Measurements from ENCODE around the gene MARVELD1. TPM values are rescaled to one million over a fixed set of nuclear protein-coding genes. Genes with fewer than 3 reads are reported as not detected.

The MARVELD1 gene
- total and polyA plus RNA-seq, 2 of the 13 experiments (the other 11 are each of a cell fraction or from before 2014, with no cell fraction given), result not detected

DNA sequence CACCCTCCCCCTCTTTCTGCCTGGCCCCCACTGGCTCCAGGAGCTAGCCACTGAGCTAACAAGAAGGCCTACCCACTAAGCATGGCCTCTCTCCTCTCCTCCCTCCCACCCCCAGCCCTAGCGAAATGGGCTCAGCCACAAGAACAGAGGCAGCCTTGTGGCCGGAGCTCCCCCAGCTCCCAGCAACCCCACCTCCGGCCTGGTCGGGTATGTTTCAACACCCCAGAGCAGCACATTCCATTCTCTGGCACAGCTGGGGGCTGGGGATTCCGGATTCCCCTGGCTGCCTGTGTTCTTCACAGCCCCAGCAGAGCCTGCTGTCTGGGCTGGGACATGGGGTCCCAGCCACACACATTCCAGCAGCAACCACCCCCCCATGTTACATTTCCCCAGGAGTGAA is 49.3 kb downstream of the MARVELD1 start (continued):
- peak; percentile 22; the same call in 1 of the 2 replicates for TF ChIP-seq CEBPB (IDR thresholded peaks at IDR 0.05; ENCODE audit: borderline replicate concordance, low read depth, low read length)
- TF ChIP-seq ZSCAN9 (CRISPR knock-in tag; IDR thresholded peaks at IDR 0.05; ENCODE audit: borderline replicate concordance), result no peak
- TF ChIP-seq DNMT1 (CRISPR knock-in tag; IDR thresholded peaks at IDR 0.05), result no peak
- TF ChIP-seq FOXC1 (CRISPR knock-in tag; IDR thresholded peaks at IDR 0.05; ENCODE audit: borderline replicate concordance), result no peak
- peak; percentile 30; the same call in 1 of the 2 replicates for TF ChIP-seq ZNF292 (CRISPR knock-in tag; IDR thresholded peaks at IDR 0.05; ENCODE audit: borderline replicate concordance, low read depth)
- TF ChIP-seq NCOA1 (CRISPR knock-in tag; IDR thresholded peaks at IDR 0.05), result no peak
- TF ChIP-seq ZNF883 (CRISPR knock-in tag; IDR thresholded peaks at IDR 0.05; ENCODE audit: not compliant biosample characterization), result no peak
- TF ChIP-seq, protein P1, sequence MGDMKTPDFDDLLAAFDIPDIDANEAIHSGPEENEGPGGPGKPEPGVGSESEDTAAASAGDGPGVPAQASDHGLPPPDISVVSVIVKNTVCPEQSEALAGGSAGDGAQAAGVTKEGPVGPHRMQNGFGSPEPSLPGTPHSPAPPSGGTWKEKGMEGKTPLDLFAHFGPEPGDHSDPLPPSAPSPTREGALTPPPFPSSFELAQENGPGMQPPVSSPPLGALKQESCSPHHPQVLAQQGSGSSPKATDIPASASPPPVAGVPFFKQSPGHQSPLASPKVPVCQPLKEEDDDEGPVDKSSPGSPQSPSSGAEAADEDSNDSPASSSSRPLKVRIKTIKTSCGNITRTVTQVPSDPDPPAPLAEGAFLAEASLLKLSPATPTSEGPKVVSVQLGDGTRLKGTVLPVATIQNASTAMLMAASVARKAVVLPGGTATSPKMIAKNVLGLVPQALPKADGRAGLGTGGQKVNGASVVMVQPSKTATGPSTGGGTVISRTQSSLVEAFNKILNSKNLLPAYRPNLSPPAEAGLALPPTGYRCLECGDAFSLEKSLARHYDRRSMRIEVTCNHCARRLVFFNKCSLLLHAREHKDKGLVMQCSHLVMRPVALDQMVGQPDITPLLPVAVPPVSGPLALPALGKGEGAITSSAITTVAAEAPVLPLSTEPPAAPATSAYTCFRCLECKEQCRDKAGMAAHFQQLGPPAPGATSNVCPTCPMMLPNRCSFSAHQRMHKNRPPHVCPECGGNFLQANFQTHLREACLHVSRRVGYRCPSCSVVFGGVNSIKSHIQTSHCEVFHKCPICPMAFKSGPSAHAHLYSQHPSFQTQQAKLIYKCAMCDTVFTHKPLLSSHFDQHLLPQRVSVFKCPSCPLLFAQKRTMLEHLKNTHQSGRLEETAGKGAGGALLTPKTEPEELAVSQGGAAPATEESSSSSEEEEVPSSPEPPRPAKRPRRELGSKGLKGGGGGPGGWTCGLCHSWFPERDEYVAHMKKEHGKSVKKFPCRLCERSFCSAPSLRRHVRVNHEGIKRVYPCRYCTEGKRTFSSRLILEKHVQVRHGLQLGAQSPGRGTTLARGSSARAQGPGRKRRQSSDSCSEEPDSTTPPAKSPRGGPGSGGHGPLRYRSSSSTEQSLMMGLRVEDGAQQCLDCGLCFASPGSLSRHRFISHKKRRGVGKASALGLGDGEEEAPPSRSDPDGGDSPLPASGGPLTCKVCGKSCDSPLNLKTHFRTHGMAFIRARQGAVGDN (CRISPR knock-in tag; IDR thresholded peaks at IDR 0.05), result peak; percentile 49
- TF ChIP-seq ZBTB7B (CRISPR knock-in tag; IDR thresholded peaks at IDR 0.05), result 0 out of 2 replicates have a peak, but pooled peaks have one; percentile 24
- TF ChIP-seq ZNF251 (CRISPR knock-in tag; IDR thresholded peaks at IDR 0.05), result no peak
- TF ChIP-seq, protein P2, sequence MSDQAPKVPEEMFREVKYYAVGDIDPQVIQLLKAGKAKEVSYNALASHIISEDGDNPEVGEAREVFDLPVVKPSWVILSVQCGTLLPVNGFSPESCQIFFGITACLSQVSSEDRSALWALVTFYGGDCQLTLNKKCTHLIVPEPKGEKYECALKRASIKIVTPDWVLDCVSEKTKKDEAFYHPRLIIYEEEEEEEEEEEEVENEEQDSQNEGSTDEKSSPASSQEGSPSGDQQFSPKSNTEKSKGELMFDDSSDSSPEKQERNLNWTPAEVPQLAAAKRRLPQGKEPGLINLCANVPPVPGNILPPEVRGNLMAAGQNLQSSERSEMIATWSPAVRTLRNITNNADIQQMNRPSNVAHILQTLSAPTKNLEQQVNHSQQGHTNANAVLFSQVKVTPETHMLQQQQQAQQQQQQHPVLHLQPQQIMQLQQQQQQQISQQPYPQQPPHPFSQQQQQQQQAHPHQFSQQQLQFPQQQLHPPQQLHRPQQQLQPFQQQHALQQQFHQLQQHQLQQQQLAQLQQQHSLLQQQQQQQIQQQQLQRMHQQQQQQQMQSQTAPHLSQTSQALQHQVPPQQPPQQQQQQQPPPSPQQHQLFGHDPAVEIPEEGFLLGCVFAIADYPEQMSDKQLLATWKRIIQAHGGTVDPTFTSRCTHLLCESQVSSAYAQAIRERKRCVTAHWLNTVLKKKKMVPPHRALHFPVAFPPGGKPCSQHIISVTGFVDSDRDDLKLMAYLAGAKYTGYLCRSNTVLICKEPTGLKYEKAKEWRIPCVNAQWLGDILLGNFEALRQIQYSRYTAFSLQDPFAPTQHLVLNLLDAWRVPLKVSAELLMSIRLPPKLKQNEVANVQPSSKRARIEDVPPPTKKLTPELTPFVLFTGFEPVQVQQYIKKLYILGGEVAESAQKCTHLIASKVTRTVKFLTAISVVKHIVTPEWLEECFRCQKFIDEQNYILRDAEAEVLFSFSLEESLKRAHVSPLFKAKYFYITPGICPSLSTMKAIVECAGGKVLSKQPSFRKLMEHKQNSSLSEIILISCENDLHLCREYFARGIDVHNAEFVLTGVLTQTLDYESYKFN (CRISPR knock-in tag; conservative IDR thresholded peaks at IDR 0.05), result 0 out of 2 replicates have a peak, but pooled peaks have one; percentile 16
- no peak for TF ChIP-seq ZNF121 (CRISPR knock-in tag; IDR thresholded peaks at IDR 0.05)
- TF ChIP-seq, protein P3, sequence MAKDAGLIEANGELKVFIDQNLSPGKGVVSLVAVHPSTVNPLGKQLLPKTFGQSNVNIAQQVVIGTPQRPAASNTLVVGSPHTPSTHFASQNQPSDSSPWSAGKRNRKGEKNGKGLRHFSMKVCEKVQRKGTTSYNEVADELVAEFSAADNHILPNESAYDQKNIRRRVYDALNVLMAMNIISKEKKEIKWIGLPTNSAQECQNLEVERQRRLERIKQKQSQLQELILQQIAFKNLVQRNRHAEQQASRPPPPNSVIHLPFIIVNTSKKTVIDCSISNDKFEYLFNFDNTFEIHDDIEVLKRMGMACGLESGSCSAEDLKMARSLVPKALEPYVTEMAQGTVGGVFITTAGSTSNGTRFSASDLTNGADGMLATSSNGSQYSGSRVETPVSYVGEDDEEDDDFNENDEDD (CRISPR knock-in tag; IDR thresholded peaks at IDR 0.05; ENCODE audit: borderline replicate concordance), result no peak
- TF ChIP-seq, protein P4, sequence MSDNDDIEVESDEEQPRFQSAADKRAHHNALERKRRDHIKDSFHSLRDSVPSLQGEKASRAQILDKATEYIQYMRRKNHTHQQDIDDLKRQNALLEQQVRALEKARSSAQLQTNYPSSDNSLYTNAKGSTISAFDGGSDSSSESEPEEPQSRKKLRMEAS (IDR thresholded peaks at IDR 0.05), result peak; percentile 22; the same call in 1 of the 2 replicates
- TF ChIP-seq, protein P5, sequence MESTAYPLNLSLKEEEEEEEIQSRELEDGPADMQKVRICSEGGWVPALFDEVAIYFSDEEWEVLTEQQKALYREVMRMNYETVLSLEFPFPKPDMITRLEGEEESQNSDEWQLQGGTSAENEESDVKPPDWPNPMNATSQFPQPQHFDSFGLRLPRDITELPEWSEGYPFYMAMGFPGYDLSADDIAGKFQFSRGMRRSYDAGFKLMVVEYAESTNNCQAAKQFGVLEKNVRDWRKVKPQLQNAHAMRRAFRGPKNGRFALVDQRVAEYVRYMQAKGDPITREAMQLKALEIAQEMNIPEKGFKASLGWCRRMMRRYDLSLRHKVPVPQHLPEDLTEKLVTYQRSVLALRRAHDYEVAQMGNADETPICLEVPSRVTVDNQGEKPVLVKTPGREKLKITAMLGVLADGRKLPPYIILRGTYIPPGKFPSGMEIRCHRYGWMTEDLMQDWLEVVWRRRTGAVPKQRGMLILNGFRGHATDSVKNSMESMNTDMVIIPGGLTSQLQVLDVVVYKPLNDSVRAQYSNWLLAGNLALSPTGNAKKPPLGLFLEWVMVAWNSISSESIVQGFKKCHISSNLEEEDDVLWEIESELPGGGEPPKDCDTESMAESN (CRISPR knock-in tag; conservative IDR thresholded peaks at IDR 0.05), result no peak
- no peak for TF ChIP-seq CBFB (CRISPR knock-in tag; IDR thresholded peaks at IDR 0.05)

Measured in HepG2 (cell line).